ENCODE measurements around the gene CD28. TPM values are rescaled to one million over a fixed set of nuclear protein-coding genes. Genes with fewer than 3 reads are reported as not detected.

The CD28 gene
- total RNA-seq, 1 experiment from 2014 or later, result 0.84 TPM

- Histone ChIP-seq H3K4me1 (peaks cover 26% of the 10 kb centered on the region), H3K27me3 (replicated peaks; ENCODE audit: control insufficient read depth, insufficient read depth, low read length) (no peaks in the 10 kb centered on the region), H3K4me3 (ENCODE audit: low read depth, low read length) (no peak overlapping the region), H3K36me3 (ENCODE audit: control insufficient read depth, insufficient read depth, low read length) (no peaks in the 10 kb centered on the region), H3K9me3 (no peaks in the 10 kb centered on the region)
- POLR2A ChIA-PET, result no interaction called here
- Mint-ChIP-seq H3K4me3 (ENCODE audit: unreplicated experiment) (no peak overlapping the region), H3K36me3 (ENCODE audit: insufficient read depth, unreplicated experiment) (peaks cover 5% of the 10 kb centered on the region), H3K4me1 (ENCODE audit: low read depth, unreplicated experiment) (peaks cover 7% of the 10 kb centered on the region), H3K9me3 (ENCODE audit: unreplicated experiment) (peaks cover 10% of the 10 kb centered on the region), H3K27ac (ENCODE audit: unreplicated experiment) (no peak overlapping the region), H3K27me3 (ENCODE audit: insufficient read depth, unreplicated experiment) (no peaks in the 10 kb centered on the region)
- no peak for TF ChIP-seq CTCF (IDR thresholded peaks at IDR 0.05; ENCODE audit: insufficient read depth in 1 of 2, low read depth in 1 of 2, low read length in 1 of 2, severe bottlenecking in 1 of 2, unreplicated experiment in 1 of 2)
- BruUV-seq (replicated peaks), result no TSS peak
- no peak for DNase-seq
- intact Hi-C loops (cut with micrococcal nuclease; ENCODE audit: unreplicated experiment), result no loop called here
- CTCF ChIA-PET, result no interaction called here
These were observed 27.2 kb downstream of the CD28 start for GRCh38 chr2:203733684-203734083.

GRCh38 chr2:203734276-203734983, 28.0 kb downstream of the CD28 start:
- CTCF ChIA-PET, result no interaction called here
- BruUV-seq (replicated peaks), result no TSS peak
- H3K9me3 Mint-ChIP-seq (ENCODE audit: unreplicated experiment), result peaks cover 10% of the 10 kb centered on the region

DNA sequence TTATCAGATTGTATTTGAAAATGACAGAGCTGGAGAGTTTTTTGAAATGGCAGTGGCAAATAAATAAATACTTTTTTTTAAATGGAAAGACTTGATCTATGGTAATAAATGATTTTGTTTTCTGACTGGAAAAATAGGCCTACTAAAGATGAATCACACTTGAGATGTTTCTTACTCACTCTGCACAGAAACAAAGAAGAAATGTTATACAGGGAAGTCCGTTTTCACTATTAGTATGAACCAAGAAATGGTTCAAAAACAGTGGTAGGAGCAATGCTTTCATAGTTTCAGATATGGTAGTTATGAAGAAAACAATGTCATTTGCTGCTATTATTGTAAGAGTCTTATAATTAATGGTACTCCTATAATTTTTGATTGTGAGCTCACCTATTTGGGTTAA, 30.9 kb downstream of the CD28 start:
- POLR2A ChIA-PET, result no interaction called here
- Mint-ChIP-seq H3K27me3 (ENCODE audit: insufficient read depth, unreplicated experiment) (no peaks in the 10 kb centered on the region), H3K27ac (ENCODE audit: unreplicated experiment) (no peak overlapping the region), H3K4me3 (ENCODE audit: unreplicated experiment) (no peak overlapping the region), H3K36me3 (ENCODE audit: insufficient read depth, unreplicated experiment) (no peaks in the 10 kb centered on the region), H3K9me3 (ENCODE audit: unreplicated experiment) (peaks cover 10% of the 10 kb centered on the region), H3K4me1 (ENCODE audit: low read depth, unreplicated experiment) (peaks cover 6% of the 10 kb centered on the region)
- no peaks in the 10 kb centered on the region for H3K9me3 ChIP-seq
- CTCF ChIA-PET, result no interaction called here
- intact Hi-C loops (cut with micrococcal nuclease; ENCODE audit: unreplicated experiment), result no loop called here
- no peaks in the 10 kb centered on the region for H3K27me3 ChIP-seq (replicated peaks; ENCODE audit: control insufficient read depth, insufficient read depth, low read length)
- no peaks in the 10 kb centered on the region for H3K36me3 ChIP-seq (ENCODE audit: control insufficient read depth, insufficient read depth, low read length)
- no TSS peak for BruUV-seq (replicated peaks)
- no peak overlapping the region for H3K4me3 ChIP-seq (ENCODE audit: low read depth, low read length)
- DNase-seq, result no peak
- TF ChIP-seq CTCF (IDR thresholded peaks at IDR 0.05; ENCODE audit: insufficient read depth in 1 of 2, low read depth in 1 of 2, low read length in 1 of 2, severe bottlenecking in 1 of 2, unreplicated experiment in 1 of 2), result no peak
- H3K4me1 ChIP-seq, result peaks cover 29% of the 10 kb centered on the region

More at GRCh38 chr2:203734276-203734983, 28.0 kb downstream of the CD28 start:
- Histone ChIP-seq H3K9me3 (no peaks in the 10 kb centered on the region), H3K4me3 (ENCODE audit: low read depth, low read length) (no peak overlapping the region), H3K36me3 (ENCODE audit: control insufficient read depth, insufficient read depth, low read length) (no peaks in the 10 kb centered on the region), H3K27me3 (replicated peaks; ENCODE audit: control insufficient read depth, insufficient read depth, low read length) (no peaks in the 10 kb centered on the region), H3K4me1 (peaks cover 27% of the 10 kb centered on the region)
- DNase-seq, result no peak
- H3K4me3 Mint-ChIP-seq (ENCODE audit: unreplicated experiment), result no peak overlapping the region
- peaks cover 5% of the 10 kb centered on the region for H3K36me3 Mint-ChIP-seq (ENCODE audit: insufficient read depth, unreplicated experiment)
- no peaks in the 10 kb centered on the region for H3K27me3 Mint-ChIP-seq (ENCODE audit: insufficient read depth, unreplicated experiment)
- TF ChIP-seq CTCF (IDR thresholded peaks at IDR 0.05; ENCODE audit: insufficient read depth in 1 of 2, low read depth in 1 of 2, low read length in 1 of 2, severe bottlenecking in 1 of 2, unreplicated experiment in 1 of 2), result no peak
- H3K4me1 Mint-ChIP-seq (ENCODE audit: low read depth, unreplicated experiment), result peaks cover 7% of the 10 kb centered on the region
- no peak overlapping the region for H3K27ac Mint-ChIP-seq (ENCODE audit: unreplicated experiment)
- intact Hi-C loops (cut with micrococcal nuclease; ENCODE audit: unreplicated experiment), result no loop called here
- POLR2A ChIA-PET, result no interaction called here
